GM19395 (cell line): ENCODE results near the gene HIVEP3.

Source experiments
- ATAC-seq: cut with Tn5 transposase; IDR thresholded peaks from one replicate; pipeline ENCODE4 v1.9.1; 2021; ENCODE audit warnings: mild to moderate bottlenecking, moderate library complexity; ENCODE audit not compliant: unreplicated experiment

The HIVEP3 gene

DNA sequence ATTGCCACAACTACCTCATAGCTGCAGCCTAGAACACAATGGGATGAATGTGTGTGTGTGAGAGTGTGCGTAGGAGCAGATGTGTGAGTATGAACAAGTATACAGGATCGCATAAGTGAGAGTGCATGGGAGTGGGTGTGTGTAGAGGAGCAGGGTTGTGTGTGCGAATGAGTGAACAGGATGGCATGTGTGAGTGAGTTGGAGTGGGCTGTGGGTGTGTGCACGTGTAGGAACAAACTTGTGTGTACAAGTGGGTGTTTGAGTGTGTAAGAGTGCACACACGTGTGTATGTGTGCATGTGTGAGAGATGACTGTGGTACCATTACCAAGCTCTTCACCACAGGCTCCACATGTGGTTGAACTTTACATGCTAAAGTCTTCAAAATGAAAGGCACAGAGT is 258.8 kb downstream of the HIVEP3 start:
- no peak for ATAC-seq

DNA sequence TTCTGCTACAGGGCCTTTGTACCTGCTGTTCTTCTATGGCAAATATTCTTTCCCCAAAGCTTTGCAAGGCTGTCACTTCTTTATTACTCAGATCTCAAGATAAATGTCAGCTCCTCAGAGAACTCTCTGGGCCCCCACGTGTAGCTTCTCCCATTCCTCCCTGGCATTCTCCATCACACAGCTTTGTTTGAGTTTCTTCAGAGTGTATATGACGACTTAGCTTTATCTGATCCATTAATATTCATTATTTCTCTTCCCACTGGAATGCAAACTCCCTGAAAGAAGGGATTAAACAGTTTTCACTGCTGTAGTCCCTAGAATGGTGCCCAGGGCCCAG is 259.6 kb downstream of the HIVEP3 start:
- no peak for ATAC-seq

GRCh38 chr1:41658431-41659158 is 260.1 kb downstream of the HIVEP3 start:
- no peak for ATAC-seq

DNA sequence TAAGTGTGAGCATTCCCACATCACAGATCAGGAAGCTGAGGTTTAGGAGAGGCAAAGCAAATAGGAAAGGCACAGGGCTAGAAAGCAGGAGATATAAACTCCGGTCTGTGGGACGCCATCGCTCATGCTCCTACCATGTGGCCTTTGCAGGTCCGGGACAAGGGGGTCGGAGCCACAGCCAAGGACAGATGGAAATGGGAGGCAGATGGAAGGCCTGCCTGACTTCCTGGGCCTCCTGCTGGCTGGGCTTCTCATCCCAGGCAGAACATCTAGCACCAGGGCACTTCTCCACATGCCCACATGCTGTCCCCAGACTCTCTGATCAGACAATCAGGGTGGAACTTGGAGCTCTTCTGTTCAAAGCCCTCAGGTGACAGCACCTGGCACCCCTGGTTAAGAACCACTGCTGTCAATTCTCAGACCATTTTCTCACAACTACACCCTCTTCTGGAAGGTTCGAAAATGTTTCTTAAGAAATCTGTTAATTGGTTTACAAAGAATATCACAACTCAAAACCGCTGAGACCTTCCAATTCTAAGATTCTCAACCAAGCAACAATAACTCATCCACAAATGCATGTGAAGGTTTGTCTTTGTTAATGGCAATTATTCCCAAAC is 260.9 kb downstream of the HIVEP3 start:
- no peak for ATAC-seq

GRCh38 chr1:41656825-41657500 is 261.8 kb downstream of the HIVEP3 start:
- ATAC-seq, result no peak

DNA sequence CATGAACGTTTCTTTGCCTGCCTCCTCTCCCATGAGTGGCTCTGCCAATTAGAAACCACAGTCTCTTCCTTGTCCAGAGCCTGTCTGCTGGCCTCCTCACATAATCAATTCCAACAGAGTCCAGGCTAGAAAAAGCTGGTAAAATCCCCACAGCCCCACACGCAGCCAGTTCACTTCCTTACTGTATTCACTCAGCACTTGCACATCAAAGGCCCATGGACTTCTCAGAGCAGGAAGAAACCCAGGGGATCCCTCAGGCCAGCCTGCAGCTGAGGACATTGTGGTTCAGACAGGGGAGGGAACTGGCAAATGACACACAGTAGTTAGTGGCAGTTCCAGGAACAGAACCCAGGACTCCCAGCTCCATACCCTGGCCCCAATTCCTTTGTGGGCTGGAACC is 262.7 kb downstream of the HIVEP3 start:
- ATAC-seq, result no peak

DNA sequence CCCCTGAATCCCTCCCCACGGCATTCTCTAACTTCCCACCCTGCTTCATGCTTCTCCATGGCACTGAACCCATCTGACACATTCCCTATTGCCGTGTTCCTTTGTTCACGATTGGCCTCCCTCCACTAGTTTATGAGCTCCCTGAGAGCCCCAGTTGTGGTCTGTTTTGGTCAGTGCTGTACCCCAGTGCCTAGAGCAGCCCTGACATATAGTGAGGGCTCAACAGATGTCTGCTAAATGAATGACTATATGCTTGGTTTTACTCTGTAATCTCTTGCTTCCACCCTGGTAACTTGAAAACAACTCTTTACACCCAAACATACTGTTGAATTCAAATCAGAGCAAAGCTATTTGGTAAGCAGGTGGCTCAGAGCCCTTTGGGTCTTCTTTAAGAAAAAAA is 263.1 kb downstream of the HIVEP3 start:
- ATAC-seq, result no peak

DNA sequence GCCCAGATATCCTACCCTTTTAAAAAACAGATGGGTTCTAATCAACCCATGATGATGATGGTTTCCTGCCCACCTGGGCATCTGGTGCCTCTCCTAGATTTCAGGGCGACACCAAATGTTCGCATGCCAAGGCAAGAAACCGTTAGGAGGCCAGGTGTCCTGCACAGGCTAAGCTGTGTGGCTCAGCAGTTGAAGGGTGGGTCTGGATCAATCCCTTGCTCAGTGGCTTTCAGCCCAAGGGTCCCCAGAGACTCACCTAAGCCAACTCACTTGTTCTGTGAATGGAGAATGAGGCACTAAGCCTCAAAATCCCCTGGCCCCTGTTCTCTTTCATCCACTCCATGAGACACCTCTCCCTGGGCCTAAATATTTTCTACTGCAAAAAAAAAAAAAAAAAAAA is 265.1 kb downstream of the HIVEP3 start:
- no peak for ATAC-seq

GRCh38 chr1:41652384-41653265 is 266.1 kb downstream of the HIVEP3 start:
- no peak for ATAC-seq

DNA sequence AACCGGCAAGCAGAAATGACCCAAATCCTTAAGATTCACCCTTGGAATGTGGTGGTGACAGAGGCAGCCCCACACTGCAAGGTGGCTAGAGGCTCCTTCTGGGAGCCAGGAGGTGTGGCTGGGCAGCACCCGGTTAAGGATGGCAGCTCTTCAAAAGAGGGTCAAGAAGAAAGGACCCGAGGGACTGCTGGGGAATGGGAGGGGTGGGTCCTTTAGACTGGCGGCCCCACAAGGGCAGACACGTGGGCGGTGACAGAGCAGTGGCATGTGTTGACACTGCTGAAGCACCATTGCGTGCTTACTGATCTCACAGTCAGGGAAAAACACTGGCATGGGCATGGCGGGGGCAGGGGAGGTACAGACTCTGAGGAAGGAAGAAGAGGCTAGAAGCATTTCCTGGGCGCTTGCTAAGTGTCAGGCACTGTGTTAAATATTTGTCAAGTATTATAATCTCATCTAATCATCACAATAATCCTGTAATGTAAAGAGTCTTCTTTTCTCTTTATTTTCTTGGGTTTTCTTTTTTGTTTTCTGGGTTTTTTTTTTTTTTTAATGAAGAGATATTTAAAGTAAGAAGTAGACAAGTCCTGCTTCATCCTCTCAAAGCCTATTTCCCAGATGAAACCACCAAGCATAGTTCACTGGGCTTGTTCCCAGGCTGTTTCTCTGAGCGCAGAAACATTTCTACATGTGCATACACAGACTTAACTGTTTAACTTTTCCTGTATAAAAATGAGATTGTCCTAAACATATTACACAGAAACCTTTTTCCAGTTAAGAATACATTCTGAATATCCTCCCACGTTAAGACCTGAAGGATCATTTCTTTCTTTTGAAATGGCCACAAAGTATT is 268.5 kb downstream of the HIVEP3 start:
- no peak for ATAC-seq

DNA sequence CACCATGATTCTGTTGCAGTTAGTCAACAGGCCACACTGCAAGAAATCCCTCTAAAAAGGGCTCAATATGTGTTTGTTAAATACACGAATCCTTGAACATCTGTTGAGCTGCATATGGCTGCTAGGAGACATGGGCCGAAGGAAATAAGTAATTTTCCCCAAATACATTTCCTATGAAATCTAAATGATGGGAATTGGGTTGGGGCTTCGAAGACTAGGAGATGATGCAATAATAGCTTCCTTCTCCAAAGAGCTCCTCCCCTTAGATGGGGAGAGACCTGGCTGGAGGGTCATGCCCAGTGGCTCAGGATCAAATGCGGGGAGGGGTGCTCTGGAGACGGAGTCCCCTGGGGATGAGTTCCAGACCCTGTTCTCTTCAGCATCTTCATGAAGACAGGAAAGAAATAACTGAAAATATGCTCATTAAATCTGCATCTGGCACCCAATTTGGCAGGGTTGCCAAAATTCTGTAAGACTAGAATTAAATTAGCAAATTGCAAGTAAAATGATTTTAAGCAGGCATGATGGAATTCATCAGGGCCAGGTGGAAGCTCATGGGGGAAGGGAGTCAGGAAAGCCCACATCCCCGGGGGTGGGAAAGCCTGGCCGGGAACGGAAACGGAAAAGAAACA is 269.2 kb downstream of the HIVEP3 start:
- ATAC-seq, result no peak

GRCh38 chr1:41648844-41649243 is 269.9 kb downstream of the HIVEP3 start:
- no peak for ATAC-seq

GRCh38 chr1:41648230-41648629 is 270.5 kb downstream of the HIVEP3 start:
- ATAC-seq, result no peak

- no peak for ATAC-seq
These were observed 271.2 kb downstream of the HIVEP3 start for GRCh38 chr1:41647221-41648135.

DNA sequence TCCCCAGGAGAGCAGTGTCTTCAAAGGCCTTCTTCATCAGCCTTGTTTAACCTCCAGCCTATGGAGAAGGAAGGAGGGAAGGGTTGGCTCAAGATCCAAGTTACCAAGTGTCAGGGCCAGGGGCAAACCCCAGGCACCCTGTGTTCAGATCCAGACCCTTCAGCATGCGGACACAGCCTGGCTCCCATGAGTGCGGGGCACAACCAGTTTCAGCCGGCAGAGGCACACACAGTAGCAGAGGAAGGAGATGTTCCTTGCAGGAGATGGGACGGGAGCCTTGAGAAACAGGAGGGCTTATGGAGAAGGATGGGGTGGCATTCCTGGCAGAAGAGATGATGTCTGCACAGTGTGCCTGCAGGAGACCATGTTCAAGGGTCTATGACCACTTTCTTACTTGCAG is 272.5 kb downstream of the HIVEP3 start:
- ATAC-seq, result no peak

- ATAC-seq, result no peak
These were observed 273.7 kb downstream of the HIVEP3 start for GRCh38 chr1:41645062-41645461.

DNA sequence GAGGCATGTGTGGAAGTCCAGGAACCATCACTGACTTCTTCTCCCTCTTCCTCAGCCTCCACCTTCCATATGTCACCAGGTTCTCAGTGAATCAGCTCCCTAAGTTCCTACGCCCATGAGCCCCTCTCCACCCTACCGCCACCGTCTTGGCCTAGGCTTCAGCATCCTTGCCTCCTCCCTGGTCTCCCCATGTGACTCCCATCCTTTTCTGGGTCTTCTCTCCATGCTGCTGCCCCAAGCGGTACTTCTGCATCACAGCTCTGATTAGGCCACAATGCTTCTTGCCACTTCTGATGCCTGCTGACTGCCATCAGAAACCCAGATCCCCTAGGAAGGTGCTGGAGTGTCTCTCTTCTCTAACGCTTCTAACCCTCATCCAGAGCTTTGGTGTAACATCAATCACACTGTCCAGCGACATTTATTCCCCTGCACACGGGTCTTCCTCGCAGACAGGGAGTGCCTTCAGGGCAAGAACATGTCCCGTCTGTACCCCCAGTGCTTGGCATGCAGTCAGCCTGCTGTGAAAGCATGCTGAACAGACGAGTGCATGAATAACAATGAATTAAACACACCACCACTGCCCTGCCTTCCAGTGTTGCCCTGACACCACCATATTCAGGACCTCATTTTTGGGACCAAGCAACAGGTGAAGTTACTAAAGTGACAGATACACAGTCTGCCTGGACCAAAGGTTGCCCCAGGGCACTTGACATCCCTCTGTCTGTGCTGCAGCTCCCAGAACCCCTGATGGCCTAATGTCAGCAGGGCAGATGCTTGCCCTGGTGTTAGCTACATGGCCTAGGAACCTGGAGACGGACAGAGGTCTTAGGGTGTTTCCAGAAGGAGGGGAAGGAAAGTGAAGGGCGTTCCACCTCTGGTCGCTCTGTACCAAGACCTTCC is 275.6 kb downstream of the HIVEP3 start:
- no peak for ATAC-seq

DNA sequence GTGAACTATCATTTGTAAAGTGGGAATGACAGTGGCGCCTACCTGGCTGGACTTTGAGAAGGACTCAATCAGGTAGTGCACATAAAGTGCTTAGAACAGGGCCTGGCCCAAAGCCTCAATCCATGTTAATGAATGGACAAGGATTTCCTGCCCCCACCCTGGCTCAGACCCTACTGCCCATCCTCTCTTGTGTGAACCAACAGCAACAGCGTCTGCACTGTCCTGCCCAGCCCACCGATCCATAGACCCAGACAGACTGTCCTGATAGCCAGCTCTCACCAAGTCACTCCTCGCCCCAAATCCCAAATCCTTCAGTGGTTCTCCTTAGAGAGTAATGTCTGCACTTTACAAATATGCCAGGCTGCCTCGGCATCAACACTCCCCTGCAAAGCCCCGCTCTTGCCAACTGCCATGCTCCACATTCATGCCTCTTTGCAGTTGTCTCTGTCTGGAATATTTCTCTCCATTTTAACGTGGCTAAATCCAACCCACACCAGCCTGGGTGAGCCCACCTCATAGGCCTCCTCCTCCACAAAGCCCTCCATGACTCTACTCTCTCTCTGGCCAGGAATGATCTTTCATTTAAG is 276.7 kb downstream of the HIVEP3 start:
- no peak for ATAC-seq
